OCI-LY7 (cell line): ENCODE measurements around the gene FAM240A. TPM values are rescaled to one million over a fixed set of nuclear protein-coding genes. Genes with fewer than 3 reads are reported as not detected.

ENCODE experiments used
- BruUV-seq: library from RNA; stranded (reverse); fragments of 400-500 nt; replicated peaks from 2 replicates; lab custom pipeline; 2021; lab: Mats Ljungman, UMichigan
- CTCF ChIA-PET: fragments of 300-600 bp; sonication (Branson Sonifier 250); formaldehyde crosslinking; loops from one replicate; lab custom pipeline; 2022; ENCODE audit warnings: antibody characterized with exemption; ENCODE audit not compliant: unreplicated experiment; lab: Charles Lee
- POLR2A ChIA-PET: fragments of 300-600 bp; sonication (Branson Sonifier 250); formaldehyde crosslinking; loops from one replicate; lab custom pipeline; 2022; ENCODE audit warnings: antibody characterized with exemption; lab: Charles Lee
- DNase-seq: peaks from one replicate; pipeline ENCODE4 v3.0.0-alpha.2; 2015; ENCODE audit warnings: low spot score
- H2AFZ ChIP-seq: fragments of 200-600 bp; sonication (generic), shearing (Covaris generic); 2 replicates; pipeline ENCODE4 v1.6.1; 2014; ENCODE audit warnings: mild to moderate bottlenecking, antibody characterized with exemption, low read length, moderate library complexity
- H3K27ac ChIP-seq: fragments of 200-600 bp; sonication (generic); 2 replicates; pipeline ENCODE4 v1.5.1; 2014; ENCODE audit warnings: mixed run types, low read depth, mild to moderate bottlenecking, moderate library complexity, low read length, inconsistent platforms; ENCODE audit not compliant: poor library complexity, severe bottlenecking
- H3K36me3 ChIP-seq: fragments of 200-600 bp; sonication (generic); 2 replicates; pipeline ENCODE4 v1.6.1; 2014; ENCODE audit warnings: mild to moderate bottlenecking, antibody characterized with exemption, low read length, moderate library complexity, mixed read lengths; ENCODE audit not compliant: insufficient read depth
- H3K4me1 ChIP-seq: fragments of 200-600 bp; sonication (generic); 2 replicates; pipeline ENCODE4 v1.5.1; 2014; ENCODE audit warnings: mild to moderate bottlenecking, low read length; ENCODE audit not compliant: insufficient read depth, poor library complexity, severe bottlenecking
- H3K4me2 ChIP-seq: fragments of 200-600 bp; sonication (generic); 2 replicates; pipeline ENCODE4 v1.6.1; 2014; ENCODE audit warnings: mild to moderate bottlenecking, low read length
- H3K4me3 ChIP-seq: fragments of 200-600 bp; sonication (generic); 2 replicates; pipeline ENCODE4 v1.5.1; 2014; ENCODE audit warnings: mild to moderate bottlenecking, low read depth, low read length; ENCODE audit not compliant: poor library complexity, severe bottlenecking
- H3K79me2 ChIP-seq: fragments of 200-600 bp; sonication (generic); 2 replicates; pipeline ENCODE4 v1.6.1; 2016; ENCODE audit warnings: low read depth, mild to moderate bottlenecking, low read length, moderate library complexity, mixed read lengths; ENCODE audit not compliant: insufficient read depth
- H3K9me2 ChIP-seq: fragments of 200-600 bp; sonication (generic); 2 replicates; pipeline ENCODE4 v1.6.1; 2016; ENCODE audit warnings: mild to moderate bottlenecking, low read length, mixed read lengths; ENCODE audit not compliant: insufficient read depth
- H3K9me3 ChIP-seq: fragments of 200-600 bp; sonication (generic); 2 replicates; pipeline ENCODE4 v1.6.1; 2014; ENCODE audit warnings: mild to moderate bottlenecking, mixed run types, low read length, mixed read lengths
- H4K20me1 ChIP-seq: fragments of 200-600 bp; sonication (generic); 2 replicates; pipeline ENCODE4 v1.6.1; 2014; ENCODE audit warnings: mild to moderate bottlenecking, antibody characterized with exemption, low read length, moderate library complexity, mixed read lengths; ENCODE audit not compliant: insufficient read depth
- CTCF ChIP-seq: fragments of 200-600 bp; sonication (generic); conservative IDR thresholded peaks from 2 replicates; pipeline ENCODE4 v1.5.1; 2014; ENCODE audit warnings: mild to moderate bottlenecking, antibody characterized with exemption, low read length, moderate library complexity, mixed read lengths
- EZH2phosphoT487 ChIP-seq: fragments of 200-600 bp; sonication (generic); IDR thresholded peaks from 2 replicates; pipeline ENCODE4 v1.6.1; 2018; ENCODE audit warnings: low read depth, borderline replicate concordance, mild to moderate bottlenecking, mixed run types, antibody characterized with exemption, low read length, moderate library complexity, mixed read lengths
- intact Hi-C: fragments of 100-400 bp; cut with micrococcal nuclease; formaldehyde crosslinking; loops from one replicate; pipeline ENCODE4 v1.10.0; 2022; ENCODE audit not compliant: unreplicated experiment
- total RNA-seq, 2 experiments: library from RNA; depleted of rRNA in 1 of 2; stranded (reverse); fragments of >200 nt in 1 of 2; shearing (Covaris generic) in 1 of 2; gene quantifications; 2 replicates each; pipeline ENCODE4 v1.2.3, GENCODE V29; 2014 to 2022

FAM240A gene
- total RNA-seq, 2 experiments from 2014 or later, result not detected

GRCh38 chr3:46609944-46610722 is 2.2 kb upstream of the FAM240A start:
- ChIA-PET POLR2A (no interaction called here), CTCF (no interaction called here)
- BruUV-seq, result no TSS peak
- no peaks in the 10 kb centered on the region for H3K36me3 ChIP-seq
- no peaks in the 10 kb centered on the region for H3K9me2 ChIP-seq
- no peak for DNase-seq
- H3K4me2 ChIP-seq, result no peak overlapping the region
- no peaks in the 10 kb centered on the region for H4K20me1 ChIP-seq
- intact Hi-C loops, result no loop called here
- H2AFZ ChIP-seq, result no peak overlapping the region
- H3K4me3 ChIP-seq, result no peak overlapping the region
- no peaks in the 10 kb centered on the region for H3K4me1 ChIP-seq
- H3K9me3 ChIP-seq, result no peaks in the 10 kb centered on the region
- TF ChIP-seq EZH2phosphoT487 (no peak), CTCF (no peak)
- H3K79me2 ChIP-seq, result no peaks in the 10 kb centered on the region
- H3K27ac ChIP-seq, result no peak overlapping the region

GRCh38 chr3:46613313-46614005 is 1.1 kb downstream of the FAM240A start:
- H3K4me1 ChIP-seq, result no peaks in the 10 kb centered on the region
- POLR2A ChIA-PET, result no interaction called here
- no TSS peak for BruUV-seq

More at GRCh38 chr3:46613313-46614005, 1.1 kb downstream of the FAM240A start:
- TF ChIP-seq CTCF (no peak), EZH2phosphoT487 (no peak)
- no peaks in the 10 kb centered on the region for H3K36me3 ChIP-seq
- H3K9me2 ChIP-seq, result no peaks in the 10 kb centered on the region
- H4K20me1 ChIP-seq, result no peaks in the 10 kb centered on the region
- H2AFZ ChIP-seq, result no peak overlapping the region
- CTCF ChIA-PET, result no interaction called here
- intact Hi-C loops, result no loop called here
- H3K9me3 ChIP-seq, result no peaks in the 10 kb centered on the region
- no peak overlapping the region for H3K4me2 ChIP-seq
- no peak overlapping the region for H3K27ac ChIP-seq
- no peak overlapping the region for H3K4me3 ChIP-seq
- no peak for DNase-seq
- H3K79me2 ChIP-seq, result no peaks in the 10 kb centered on the region
